ENCODE results near the gene ADCK2. TPM values are rescaled to one million over a fixed set of nuclear protein-coding genes. Genes with fewer than 3 reads are reported as not detected.

Gene ADCK2
- total RNA-seq, 3 donors from 2014 or later (not counting 1 experiment from before 2014, with no cell fraction given), result 12.6 to 20.7 (median 15.8) TPM

GRCh38 chr7:140678816-140679130 is 6.0 kb downstream of the ADCK2 start:
- no peaks in the 10 kb centered on the region for H3K27me3 Mint-ChIP-seq (ENCODE audit: low read depth in 2 of 2)
- Histone ChIP-seq H3K4me3 (ENCODE audit: low read length) (no peak overlapping the region), H3K27ac (ENCODE audit: low read length) (no peak overlapping the region), H3K9me3 (ENCODE audit: control insufficient read depth, insufficient read depth, low read length) (no peaks in the 10 kb centered on the region), H3K36me3 (ENCODE audit: control insufficient read depth, insufficient read depth, low read length) (peaks cover 18% of the 10 kb centered on the region), H3K4me1 (ENCODE audit: control insufficient read depth, insufficient read depth, low read length) (peaks cover 25% of the 10 kb centered on the region), H3K27me3 (ENCODE audit: control insufficient read depth, insufficient read depth, low read length) (no peaks in the 10 kb centered on the region)
- ATAC-seq (no peak), DNase-seq (no peak)
- peaks cover 33 to 39% of the 10 kb centered on the region in 2 donors for H3K4me1 Mint-ChIP-seq
- intact Hi-C loops (cut with micrococcal nuclease), result no loop called here
- H3K4me3 Mint-ChIP-seq, result no peak overlapping the region
- H3K9me3 Mint-ChIP-seq, result no peaks in the 10 kb centered on the region
- TF ChIP-seq CTCF (IDR thresholded peaks at IDR 0.05), result no peak
- no peaks in the 10 kb centered on the region for H3K36me3 Mint-ChIP-seq
- 95% methylated on average over 7 of the region's 7 CpGs for WGBS (ENCODE audit: insufficient coverage)
- H3K27ac Mint-ChIP-seq, result no peak overlapping the region

GRCh38 chr7:140679186-140679585 is 6.4 kb downstream of the ADCK2 start:
- Mint-ChIP-seq H3K9me3 (no peaks in the 10 kb centered on the region), H3K4me1 (peaks cover 32 to 36% of the 10 kb centered on the region in 2 donors), H3K4me3 (no peak overlapping the region), H3K27me3 (ENCODE audit: low read depth in 2 of 2) (no peaks in the 10 kb centered on the region), H3K36me3 (no peaks in the 10 kb centered on the region), H3K27ac (no peak overlapping the region)
- ATAC-seq, result no peak
- Histone ChIP-seq H3K27ac (ENCODE audit: low read length) (no peak overlapping the region), H3K36me3 (ENCODE audit: control insufficient read depth, insufficient read depth, low read length) (peaks cover 18% of the 10 kb centered on the region), H3K4me3 (ENCODE audit: low read length) (no peak overlapping the region), H3K27me3 (ENCODE audit: control insufficient read depth, insufficient read depth, low read length) (no peaks in the 10 kb centered on the region), H3K4me1 (ENCODE audit: control insufficient read depth, insufficient read depth, low read length) (peaks cover 21% of the 10 kb centered on the region), H3K9me3 (ENCODE audit: control insufficient read depth, insufficient read depth, low read length) (no peaks in the 10 kb centered on the region)
- 94% methylated on average over 9 of the region's 9 CpGs for WGBS (ENCODE audit: insufficient coverage)
- TF ChIP-seq CTCF (IDR thresholded peaks at IDR 0.05), result no peak
- no peak for DNase-seq
- intact Hi-C loops (cut with micrococcal nuclease), result no loop called here

GRCh38 chr7:140680886-140681285 is 8.1 kb downstream of the ADCK2 start:
- H3K36me3 ChIP-seq (ENCODE audit: control insufficient read depth, insufficient read depth, low read length), result peaks cover 18% of the 10 kb centered on the region
- peaks cover 19 to 25% of the 10 kb centered on the region in 2 donors for H3K4me1 Mint-ChIP-seq
- intact Hi-C loops (cut with micrococcal nuclease), result no loop called here
- no peaks in the 10 kb centered on the region for H3K9me3 ChIP-seq (ENCODE audit: control insufficient read depth, insufficient read depth, low read length)
- H3K36me3 Mint-ChIP-seq, result no peaks in the 10 kb centered on the region
- 95% methylated on average over 7 of the region's 7 CpGs for WGBS (ENCODE audit: insufficient coverage)
- DNase-seq, result no peak
- H3K4me3 ChIP-seq (ENCODE audit: low read length), result no peak overlapping the region
- H3K9me3 Mint-ChIP-seq, result no peaks in the 10 kb centered on the region
- H3K4me3 Mint-ChIP-seq, result no peak overlapping the region
- ATAC-seq, result no peak
- H3K27ac Mint-ChIP-seq, result no peak overlapping the region
- no peaks in the 10 kb centered on the region for H3K27me3 ChIP-seq (ENCODE audit: control insufficient read depth, insufficient read depth, low read length)
- H3K27ac ChIP-seq (ENCODE audit: low read length), result no peak overlapping the region
- no peak for TF ChIP-seq CTCF (IDR thresholded peaks at IDR 0.05)
- H3K4me1 ChIP-seq (ENCODE audit: control insufficient read depth, insufficient read depth, low read length), result peaks cover 5% of the 10 kb centered on the region
- H3K27me3 Mint-ChIP-seq (ENCODE audit: low read depth in 2 of 2), result no peaks in the 10 kb centered on the region

GRCh38 chr7:140681766-140682165 is 9.0 kb downstream of the ADCK2 start:
- no peaks in the 10 kb centered on the region for H3K27me3 ChIP-seq (ENCODE audit: control insufficient read depth, insufficient read depth, low read length)
- H3K36me3 Mint-ChIP-seq, result no peaks in the 10 kb centered on the region
- H3K27me3 Mint-ChIP-seq (ENCODE audit: low read depth in 2 of 2), result no peaks in the 10 kb centered on the region
- H3K9me3 ChIP-seq (ENCODE audit: control insufficient read depth, insufficient read depth, low read length), result no peaks in the 10 kb centered on the region
- peaks cover 11 to 17% of the 10 kb centered on the region in 2 donors for H3K4me1 Mint-ChIP-seq
- intact Hi-C loops (cut with micrococcal nuclease), result no loop called here
- no peak for DNase-seq
- no peaks in the 10 kb centered on the region for H3K4me1 ChIP-seq (ENCODE audit: control insufficient read depth, insufficient read depth, low read length)
- H3K4me3 ChIP-seq (ENCODE audit: low read length), result no peak overlapping the region
- no peak overlapping the region for H3K27ac Mint-ChIP-seq
- no peaks in the 10 kb centered on the region for H3K9me3 Mint-ChIP-seq
- 97% methylated on average over 3 of the region's 3 CpGs for WGBS (ENCODE audit: insufficient coverage)
- no peak overlapping the region for H3K27ac ChIP-seq (ENCODE audit: low read length)
- TF ChIP-seq CTCF (IDR thresholded peaks at IDR 0.05), result no peak
- H3K4me3 Mint-ChIP-seq, result no peak overlapping the region
- no peak for ATAC-seq
- H3K36me3 ChIP-seq (ENCODE audit: control insufficient read depth, insufficient read depth, low read length), result peaks cover 18% of the 10 kb centered on the region
